ENCODE data around the gene CDYL2.
"Not testable (repeated sequence)": the region's sequence is repeated elsewhere in the genome, so short reads cannot be mapped to it uniquely, and the experiment has no call there.

Gene CDYL2

DNA sequence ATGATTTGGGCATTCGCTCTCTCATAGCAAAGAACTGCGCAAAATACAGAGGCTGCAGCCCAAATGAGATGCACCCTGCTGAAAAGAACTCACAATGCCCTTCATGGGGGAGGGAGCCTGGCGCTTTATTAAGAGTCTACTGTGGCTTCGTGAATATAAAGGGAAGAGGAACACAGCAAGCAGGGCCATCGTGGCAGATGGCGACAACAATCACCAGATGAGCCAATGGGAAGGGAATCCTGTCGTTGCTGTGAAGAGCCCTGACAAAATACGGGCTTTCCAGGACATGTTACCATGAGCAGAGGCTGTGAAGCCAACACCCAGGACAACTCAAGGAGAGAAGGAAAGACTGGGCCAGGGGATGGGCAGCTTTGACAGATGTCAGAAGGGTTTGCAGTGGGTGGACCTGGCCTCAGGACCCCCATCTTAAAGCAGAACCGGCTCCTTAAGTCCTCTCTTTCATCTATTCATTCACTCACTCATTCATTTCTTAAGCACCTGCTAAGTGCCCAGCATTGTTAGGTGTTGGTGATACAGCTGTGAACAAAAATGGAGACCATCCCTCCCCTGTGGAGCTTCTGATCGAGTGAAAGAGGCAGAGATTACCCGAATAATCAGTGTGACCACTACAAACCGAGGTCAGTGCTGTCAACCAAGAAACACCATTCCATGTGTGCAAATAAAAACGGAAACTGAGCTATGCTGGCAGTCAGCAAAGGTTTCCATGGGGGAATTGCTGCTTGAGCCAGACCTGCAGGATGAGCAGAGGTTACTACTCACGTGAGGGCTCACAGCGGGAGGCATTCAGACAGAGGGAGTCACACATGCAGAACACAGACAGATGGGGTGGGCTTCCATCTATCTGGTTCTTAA, 137.8 kb downstream of the CDYL2 start:
- DNase-seq, result no peak

DNA sequence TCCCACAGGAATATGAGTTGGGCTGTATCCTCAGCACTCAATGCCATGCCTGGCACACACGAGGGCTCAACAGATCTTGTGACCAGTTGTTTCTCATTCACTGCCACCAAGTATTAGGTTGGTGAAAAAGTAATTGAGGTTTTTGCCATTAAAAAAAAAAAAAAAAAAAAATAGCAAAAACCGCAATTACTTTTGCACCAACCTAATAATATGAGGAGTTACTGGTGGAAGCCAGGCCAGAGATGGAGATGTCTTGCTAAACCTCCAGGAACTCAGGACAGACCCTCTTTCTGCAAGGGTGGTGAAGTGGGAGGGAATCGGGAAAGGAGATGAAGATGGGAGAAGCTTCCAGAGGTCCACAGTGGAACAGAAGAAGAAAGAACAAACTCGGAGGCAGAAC, 139.0 kb downstream of the CDYL2 start:
- DNase-seq, result no peak

DNA sequence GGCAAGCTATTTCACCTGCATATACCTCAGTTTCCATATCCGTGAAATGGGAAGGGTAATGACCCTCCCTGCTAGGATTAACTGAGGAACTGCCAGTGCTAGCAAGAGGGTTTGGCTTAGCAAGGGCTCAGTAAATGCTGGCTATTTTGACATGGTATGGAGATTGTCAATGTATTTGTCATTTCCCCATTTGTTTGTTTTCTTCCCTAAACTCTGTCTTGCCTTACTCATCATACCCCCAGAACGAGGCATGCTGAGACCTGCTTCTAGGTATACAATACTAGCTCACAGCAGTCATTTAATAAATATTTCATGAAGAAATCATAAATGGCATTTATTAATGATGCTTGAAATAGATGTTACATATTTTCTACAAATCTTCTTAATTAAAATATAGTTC, 139.6 kb downstream of the CDYL2 start:
- no peak for DNase-seq

DNA sequence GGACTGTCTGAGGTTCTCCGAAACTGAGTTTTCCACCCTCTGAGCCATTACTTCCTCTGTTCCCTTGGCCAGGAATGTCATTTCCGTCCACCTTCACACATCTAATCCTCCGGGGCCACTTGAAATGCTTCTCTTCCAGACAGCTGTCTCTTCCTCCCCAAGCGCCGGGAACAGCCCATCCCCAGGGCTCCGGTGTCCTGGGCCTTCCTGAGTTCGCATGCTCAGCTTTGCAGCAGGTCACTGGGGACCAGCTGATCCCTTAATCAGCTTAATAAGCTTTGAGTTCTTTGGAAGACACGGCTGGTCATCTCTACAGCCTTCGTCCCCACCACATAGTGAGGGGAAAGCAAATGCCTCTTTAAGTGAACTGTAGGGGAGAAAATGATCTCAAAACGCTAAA, 140.2 kb downstream of the CDYL2 start:
- DNase-seq, result no peak

DNA sequence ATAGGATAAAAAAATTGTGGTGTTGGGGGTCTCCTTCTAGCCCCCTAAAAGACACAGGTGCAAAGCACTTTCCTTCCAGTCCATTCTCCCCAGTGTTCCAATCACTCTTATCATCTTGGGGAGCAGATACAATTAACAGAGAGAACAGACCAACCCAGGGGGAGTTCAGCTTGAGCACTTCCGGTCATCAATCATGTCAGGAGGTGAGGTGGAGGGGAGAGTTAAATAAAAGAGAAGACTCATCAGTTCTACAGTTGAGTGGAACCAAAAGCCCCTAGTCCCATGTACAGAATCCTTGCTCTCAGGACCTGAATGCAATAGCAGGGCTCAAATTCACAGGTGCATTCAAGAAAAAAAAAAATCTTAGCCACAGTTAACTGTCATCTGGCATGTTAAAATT, 141.3 kb downstream of the CDYL2 start:
- DNase-seq, result no peak

DNA sequence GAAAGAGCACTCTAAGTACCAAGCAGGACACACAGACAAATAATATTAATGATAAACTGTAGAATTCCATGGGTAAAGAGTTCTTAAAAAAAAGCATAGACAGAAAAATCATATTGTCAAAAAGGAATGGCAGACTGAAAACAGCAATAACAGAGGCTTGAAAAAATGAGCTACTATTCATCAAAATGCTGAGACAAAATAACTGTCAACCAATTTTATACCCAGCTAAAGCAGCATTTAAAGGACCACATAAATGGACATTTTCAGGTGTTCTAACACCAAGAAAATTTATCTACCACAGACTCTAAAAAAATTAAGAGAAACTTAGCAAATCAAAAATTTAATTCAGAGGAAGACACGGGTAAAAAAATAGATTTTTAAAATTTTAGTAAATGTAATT, 144.5 kb downstream of the CDYL2 start:
- no peak for DNase-seq

DNA sequence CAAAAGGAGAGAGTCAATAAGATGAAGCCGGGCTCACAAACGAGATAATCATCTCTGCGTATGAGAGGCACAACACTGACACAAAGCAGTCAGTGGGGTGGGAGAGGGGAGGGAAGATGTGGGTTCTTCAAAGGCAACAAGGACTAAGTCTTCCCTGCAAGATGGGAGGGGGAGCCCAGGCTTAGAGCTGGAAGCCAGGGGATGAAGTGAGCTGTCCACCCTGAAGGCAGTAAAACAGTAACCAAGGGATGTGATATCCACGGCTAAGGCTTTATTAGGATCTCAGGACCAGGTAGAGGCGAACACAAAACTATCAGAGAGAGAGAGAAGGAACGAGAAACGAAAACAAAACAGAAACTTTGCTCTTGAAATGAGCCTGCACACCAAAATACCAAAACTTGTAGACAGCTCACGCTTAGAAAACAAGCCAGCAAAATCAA, 147.7 kb downstream of the CDYL2 start:
- DNase-seq, result no peak

DNA sequence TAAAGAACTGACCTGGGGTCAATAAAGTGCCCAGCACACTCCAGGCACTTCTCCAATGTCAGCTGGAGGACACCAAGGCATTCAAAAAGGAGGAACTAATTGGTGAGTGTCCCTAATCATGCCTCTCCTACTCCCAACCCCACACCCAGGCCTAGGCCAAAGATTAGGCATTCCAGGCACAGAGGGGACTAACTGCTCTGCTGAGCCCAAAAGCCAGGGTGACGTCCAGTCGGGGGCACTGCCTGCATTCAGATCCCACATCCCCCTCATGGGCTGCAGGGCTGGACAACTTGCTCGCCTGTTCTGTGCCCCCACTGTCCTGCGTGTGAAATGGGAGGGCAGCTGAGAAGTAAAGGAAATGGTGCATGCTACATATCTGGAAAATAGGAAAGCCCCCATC, 148.2 kb downstream of the CDYL2 start:
- DNase-seq, result no peak

DNA sequence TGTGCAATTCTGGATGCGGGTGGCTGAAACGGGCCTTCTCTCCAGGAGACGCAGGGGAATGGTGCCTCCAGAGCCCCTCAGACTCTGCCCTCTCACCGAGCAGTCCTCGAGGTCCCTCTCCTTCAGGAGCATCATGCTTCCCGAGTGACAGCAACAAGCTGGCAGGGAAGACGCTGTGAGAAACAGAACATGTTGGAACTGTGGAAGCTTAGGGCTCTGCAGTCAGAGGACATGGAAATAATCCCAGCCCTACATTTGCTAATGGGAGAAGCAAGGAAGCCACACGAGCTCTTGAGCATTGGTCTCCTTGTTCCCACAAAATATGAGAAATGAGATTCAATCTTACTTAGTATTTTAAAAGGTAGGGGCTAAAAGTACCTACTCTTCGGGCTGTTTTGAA, 148.6 kb downstream of the CDYL2 start:
- DNase-seq, result no peak

DNA sequence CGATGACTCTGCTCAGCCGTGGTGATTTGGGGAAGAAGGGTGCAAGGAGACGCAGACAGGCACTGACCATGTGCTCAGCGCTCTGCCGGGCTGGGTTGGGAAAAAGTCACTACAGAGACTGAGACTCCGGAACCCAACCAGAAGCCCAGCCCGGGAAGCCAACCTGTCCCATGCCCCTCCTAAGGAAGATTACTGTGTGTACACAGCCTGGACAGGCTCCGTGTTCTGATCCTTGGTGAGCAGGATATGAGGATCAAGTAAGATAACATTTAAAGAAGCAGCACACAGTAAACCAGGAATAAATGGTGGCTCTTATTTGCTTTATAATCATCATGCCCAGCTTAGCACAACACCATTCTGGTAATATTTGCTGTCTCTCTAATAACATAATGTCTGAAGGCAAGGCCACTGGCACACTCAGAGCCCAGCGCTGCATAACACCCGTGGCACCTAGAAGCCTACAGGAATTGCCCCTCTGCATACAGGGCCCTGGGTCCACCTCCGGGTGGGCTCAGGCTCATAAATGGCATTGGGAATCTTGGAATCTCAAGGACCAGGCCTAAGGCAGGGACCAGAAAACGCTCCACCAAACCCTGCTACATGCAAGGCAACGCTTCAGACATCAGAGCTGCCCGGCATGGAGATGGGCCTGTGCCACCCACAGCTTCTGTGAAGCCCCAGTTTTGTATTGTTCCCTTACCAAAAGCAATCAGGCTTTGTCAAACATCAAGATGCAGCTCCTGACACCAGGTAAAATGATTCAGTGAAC, 150.1 kb downstream of the CDYL2 start:
- DNase-seq, result no peak

DNA sequence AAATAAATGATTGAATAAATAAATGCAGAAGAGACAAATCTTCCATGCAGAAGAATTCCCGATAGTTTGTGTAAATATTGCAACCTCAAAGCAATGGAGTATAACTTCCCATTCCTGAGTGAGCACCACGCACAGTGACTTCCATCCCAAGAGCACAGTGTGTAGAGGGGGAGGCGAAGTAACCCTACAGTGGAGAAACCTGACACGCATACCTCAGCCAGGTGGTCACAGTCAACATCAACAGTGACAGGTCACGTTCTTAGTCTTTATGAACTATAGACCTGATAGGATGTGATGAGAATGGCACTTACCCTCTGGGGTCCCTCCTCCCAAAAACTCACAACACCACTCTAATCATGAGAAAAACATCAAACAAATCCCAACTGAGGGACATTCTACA, 152.0 kb downstream of the CDYL2 start:
- DNase-seq, result no peak

DNA sequence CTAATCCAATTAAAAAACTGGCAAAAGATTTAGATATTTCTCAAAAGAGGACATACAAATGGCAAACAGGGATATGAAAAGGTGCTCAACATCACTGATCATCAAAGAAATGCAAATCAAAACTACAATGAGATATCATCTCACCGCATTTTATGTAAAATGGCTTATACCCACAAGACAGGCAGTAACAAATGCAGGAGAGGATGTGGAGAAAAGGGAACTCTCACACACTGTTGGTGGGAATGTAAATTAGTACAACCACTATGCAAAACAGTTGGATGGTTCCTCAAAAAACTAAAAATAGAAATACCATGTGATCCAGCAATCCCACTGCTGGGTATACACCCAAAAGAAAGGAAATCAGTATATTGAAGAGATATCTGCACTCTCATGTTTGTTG, 154.1 kb downstream of the CDYL2 start:
- DNase-seq, result not testable (repeated sequence)

DNA sequence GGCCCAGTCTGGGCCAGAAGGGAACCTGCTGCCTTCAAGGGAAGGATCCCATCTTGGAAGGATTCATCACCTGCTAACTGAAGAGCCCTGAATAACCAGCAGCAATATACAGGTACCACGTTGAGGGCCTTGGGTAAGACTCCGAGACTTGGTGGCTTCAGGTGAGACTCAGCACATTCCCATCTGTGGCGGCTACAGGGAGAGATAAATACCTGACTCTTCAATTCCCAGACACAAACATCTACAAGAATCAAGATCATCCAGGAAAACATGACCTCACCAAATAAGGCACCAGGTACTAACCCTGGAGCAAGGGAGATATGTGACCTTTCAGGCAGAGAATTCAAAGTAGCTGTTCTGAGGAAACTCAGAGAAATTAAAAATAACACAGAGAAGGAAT, 164.1 kb downstream of the CDYL2 start:
- DNase-seq, result no peak

DNA sequence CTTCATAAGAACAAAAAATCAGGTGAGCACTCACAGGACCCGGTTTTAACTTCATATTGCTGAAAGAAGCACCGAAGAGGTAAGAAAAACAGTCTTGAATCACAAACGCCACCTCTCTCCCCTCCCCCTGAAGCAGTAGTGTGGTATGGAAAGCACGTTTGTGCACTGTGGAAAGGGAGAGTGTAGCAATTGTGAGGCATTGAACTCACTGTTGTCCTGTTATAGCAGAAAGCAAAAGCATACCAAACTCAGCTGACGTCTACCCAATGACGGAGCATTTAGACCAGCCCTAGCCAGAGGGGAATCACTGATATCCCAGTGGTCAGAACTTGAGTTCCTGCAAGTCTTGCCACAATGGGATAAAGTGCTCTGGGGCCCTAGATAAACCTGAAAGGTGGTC, 164.8 kb downstream of the CDYL2 start:
- DNase-seq, result no peak

DNA sequence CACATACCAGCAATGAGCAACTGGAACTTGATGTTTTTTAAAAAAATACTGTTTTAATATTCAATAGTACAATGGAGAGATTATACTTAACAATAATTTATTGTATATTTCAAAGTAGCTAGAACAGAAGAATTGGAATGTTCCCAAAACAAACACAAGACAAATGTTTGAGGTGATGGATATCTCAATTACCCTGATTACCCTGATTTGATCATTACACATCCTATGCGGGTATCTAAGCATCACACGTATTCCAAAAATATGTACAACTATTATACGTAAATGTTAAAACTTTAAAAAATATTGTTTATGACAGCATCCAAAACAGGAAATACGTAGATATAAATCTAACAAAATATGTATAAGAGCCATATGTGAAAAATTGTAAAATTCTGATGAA, 166.8 kb downstream of the CDYL2 start:
- no peak for DNase-seq

DNA sequence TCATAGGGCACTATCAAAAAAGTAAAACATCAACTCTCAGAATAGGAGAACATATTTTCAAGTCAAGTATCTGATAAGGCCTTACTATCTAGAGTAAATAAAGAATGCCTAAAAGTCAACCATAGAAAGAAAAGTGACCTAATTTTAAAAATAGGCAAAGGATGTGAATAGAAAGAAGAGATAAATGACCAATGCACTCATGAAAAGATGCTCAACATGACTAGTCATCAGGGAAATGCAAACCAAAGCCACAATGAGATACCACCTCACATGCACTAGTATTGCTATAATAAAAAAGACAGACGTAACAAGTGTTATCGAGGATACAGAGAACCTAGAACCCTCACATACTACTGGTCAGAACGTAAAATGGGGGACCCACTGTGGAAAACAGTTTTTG, 172.8 kb downstream of the CDYL2 start:
- no peak for DNase-seq

DNA sequence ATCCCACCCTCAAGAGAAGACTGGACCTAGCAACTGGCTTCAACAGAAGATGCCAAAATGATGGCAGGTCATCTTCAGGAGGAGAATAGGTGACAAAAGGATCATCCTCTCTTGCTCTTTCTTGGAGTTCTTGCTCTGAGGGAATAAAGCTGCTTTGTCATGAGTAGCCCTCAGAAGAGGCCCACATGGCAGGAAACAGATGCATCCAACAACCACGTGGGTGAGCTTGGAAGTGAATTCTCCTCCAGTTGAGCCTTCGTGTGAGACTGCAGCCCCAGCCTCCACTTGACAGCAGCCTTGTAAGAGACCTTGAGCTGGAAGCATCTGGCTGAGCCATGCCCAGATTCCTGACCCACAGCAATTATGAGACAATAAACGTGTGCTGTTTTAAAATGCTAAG, 176.1 kb downstream of the CDYL2 start:
- DNase-seq, result no peak

DNA sequence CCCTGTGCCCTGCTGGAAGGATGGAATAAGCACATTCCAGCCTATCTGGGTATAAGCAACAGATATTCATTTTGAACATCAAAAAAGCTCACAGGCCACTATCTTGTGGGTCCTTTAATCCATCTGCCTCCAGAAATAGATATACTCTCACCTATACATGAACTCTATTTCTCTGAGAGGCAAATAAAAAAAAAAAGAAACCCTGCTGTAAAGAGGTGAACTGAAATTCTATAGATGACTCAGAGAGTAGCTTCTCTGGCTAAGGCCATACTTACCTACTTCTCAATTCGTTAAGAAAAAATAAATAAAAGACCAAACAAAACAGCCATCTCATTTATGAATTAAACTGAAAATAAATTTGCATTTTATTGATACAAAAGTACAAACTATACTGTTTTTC, 177.3 kb downstream of the CDYL2 start:
- no peak for DNase-seq

DNA sequence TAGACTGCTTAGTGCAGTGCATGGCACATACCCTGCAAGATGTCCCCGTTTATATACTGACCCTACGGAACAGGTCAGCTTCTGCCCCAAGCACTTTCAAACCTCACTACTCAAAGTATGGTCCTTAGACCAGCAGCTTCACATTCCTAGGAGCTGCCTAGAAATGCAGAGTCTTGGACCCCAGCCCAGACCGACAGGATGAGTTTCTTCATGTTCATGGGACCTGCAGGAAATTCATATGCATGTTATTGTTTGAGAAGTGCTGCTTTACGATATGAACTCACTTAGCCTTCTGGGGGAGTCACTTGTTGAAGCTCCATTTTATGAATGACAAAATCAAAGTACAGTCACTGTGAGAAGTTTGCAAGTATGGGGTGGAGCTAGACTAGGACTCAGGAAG, 181.0 kb downstream of the CDYL2 start:
- no peak for DNase-seq

DNA sequence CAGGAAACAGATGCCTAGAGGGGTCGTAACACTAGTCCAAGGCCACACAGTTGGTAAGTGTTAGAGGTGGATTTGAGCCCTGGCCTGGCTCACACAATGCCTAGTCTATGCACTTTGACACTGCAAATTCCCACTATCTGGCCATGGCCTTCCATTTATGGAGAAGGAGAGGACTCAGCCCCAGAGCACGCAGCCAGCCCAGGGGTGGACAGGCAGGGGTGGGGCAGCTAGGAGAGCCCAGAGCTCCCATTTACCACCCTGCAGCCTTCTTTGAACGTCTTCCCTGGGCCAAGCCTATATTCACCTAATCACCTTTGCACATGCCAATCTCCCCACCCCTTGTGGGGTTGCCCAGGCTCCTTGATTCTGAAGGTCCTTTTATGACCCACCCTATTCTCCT, 182.4 kb downstream of the CDYL2 start:
- DNase-seq, result no peak

DNA sequence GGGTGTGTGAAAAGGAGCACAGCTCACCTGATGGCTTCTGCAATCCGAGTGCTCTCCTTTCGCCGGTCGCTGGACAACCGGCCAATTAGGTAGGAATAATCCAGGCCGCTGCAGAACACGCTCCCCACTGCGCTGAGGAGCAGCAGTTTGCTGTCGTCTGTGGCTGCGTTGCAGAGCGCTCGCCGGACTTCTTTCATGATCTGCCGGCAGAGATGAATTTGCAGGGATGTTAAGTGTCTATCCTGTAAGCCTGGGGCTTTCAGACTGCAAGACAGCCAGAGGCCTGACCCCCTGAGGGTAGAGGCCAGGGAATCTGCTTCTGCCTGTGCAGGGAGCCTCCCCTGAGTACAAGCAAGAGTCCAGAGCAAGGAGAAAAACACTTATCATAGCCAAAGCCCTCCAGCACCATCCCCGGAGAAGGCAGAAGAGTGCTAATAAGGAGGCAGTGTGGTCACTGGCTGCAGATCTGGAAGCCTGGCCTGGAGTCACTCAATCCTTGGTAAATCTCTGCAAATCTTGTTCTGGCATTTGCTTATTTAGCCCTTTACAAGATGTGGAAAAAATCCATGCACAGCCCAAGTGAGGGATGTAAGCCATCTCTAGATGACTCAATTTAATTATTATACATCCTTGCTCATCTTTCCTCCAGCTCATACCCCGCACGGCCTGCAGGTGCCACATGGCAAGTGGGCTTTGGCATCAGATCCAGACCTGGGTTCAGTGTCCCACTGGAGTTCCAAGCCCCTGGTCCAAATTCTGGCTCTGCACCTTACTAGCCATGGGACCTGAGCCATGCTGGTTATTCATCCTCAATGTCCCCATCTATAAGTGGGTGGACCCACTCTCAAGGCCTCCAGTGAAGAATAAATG, 183.4 kb downstream of the CDYL2 start:
- no peak for DNase-seq

DNA sequence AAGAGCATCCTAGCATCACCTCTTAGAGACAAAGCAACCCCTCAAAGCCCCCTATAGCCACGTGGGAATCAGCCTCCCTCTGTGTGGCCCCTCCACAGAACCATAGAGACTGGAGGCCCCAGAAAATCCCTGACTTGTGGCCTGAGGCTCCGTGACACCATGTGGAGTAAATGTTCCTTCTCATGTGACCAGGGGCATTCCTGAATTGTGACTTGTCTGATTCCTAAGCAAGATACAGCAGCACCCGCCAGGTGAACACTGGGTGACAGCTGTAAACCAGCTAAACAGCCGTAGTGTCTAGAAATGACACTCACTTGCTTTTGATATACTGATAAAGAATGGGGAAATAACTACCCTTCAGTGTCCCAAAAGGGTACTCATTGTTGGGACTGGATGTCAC, 184.6 kb downstream of the CDYL2 start:
- no peak for DNase-seq

DNA sequence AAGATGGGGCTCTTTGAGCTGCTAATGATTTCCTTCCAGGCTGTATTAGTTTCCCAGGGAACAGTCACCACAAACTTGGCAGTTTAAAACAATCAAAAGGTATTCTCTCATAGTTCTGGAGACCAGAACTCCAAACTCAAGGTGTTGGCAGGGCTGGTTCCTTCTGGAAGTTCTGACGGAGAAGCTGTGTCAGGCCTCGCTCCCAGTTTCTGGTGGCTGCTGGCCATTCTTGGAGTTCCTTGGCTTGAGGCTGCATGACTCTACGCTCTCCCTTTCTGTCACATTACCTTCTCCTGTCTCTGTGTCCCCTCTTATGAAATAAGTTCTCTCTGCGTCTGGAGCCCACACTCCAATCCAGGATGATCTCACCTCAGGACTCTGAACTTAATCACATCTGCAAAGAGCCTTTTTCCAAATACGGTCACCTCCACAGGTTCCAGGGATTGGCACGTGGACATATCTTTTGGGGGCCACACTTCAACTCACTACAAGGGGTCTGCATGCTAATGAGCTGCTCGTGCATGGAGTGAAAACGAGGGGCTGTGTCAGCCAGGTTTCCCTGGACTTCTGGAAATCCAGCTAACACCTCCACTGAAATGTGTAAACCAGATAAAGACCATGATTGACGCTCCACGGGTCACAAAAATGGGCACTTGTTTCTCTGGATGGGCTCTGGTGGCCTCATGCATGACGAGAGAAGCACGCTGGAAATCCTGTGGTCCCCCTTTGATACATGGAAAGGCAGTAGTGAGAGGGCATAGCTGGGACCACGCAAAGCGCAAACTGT, 185.3 kb downstream of the CDYL2 start:
- DNase-seq, result no peak

All from NCI-H446 treated with DMSO at 0.1 percent for 48 hours (cell line).